Measurements from ENCODE around the gene EXTL2.

GRCh38 chr1:100874433-100874832 lies 20.2 kb downstream of the EXTL2 start:
- TF ChIP-seq, protein P1, sequence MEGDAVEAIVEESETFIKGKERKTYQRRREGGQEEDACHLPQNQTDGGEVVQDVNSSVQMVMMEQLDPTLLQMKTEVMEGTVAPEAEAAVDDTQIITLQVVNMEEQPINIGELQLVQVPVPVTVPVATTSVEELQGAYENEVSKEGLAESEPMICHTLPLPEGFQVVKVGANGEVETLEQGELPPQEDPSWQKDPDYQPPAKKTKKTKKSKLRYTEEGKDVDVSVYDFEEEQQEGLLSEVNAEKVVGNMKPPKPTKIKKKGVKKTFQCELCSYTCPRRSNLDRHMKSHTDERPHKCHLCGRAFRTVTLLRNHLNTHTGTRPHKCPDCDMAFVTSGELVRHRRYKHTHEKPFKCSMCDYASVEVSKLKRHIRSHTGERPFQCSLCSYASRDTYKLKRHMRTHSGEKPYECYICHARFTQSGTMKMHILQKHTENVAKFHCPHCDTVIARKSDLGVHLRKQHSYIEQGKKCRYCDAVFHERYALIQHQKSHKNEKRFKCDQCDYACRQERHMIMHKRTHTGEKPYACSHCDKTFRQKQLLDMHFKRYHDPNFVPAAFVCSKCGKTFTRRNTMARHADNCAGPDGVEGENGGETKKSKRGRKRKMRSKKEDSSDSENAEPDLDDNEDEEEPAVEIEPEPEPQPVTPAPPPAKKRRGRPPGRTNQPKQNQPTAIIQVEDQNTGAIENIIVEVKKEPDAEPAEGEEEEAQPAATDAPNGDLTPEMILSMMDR (IDR thresholded peaks at IDR 0.05): no peak
- TF ChIP-seq POLR2A (IDR thresholded peaks at IDR 0.05): no peak
